Fibroblast of mammary gland (primary cell): ENCODE results near the gene TYK2.
"Not testable (repeated sequence)": the region's sequence is repeated elsewhere in the genome, so short reads cannot be mapped to it uniquely, and the experiment has no call there.

Experiments used
- DNase-seq: peaks from one replicate; pipeline ENCODE4 v3.0.0-alpha.2; 2010; ENCODE audit warnings: low read depth
- H3K4me3 ChIP-seq: 2 replicates; pipeline ENCODE4 v1.5.1; 2011; ENCODE audit warnings: low read depth, mild to moderate bottlenecking, low read length, moderate library complexity; ENCODE audit not compliant: control insufficient read depth
- CTCF ChIP-seq: conservative IDR thresholded peaks from 2 replicates; pipeline ENCODE4 v1.5.1; 2011; ENCODE audit warnings: low read depth, low read length, inconsistent platforms; ENCODE audit not compliant: control insufficient read depth, insufficient read depth

The TYK2 gene

GRCh38 chr19:10418235-10418484 lies 37.8 kb upstream of the TYK2 start:
- DNase-seq, result no peak
- H3K4me3 ChIP-seq, result no peak overlapping the region
- TF ChIP-seq CTCF, result no peak

- TF ChIP-seq CTCF, result no peak
- no peak overlapping the region for H3K4me3 ChIP-seq
- DNase-seq, result no peak
These were observed 37.3 kb upstream of the TYK2 start for GRCh38 chr19:10417541-10418234.

- peak; percentile 90 for DNase-seq
- H3K4me3 ChIP-seq, result peak overlapping the region; percentile 63
- TF ChIP-seq CTCF, result peak; percentile 41
These were observed 36.2 kb upstream of the TYK2 start for GRCh38 chr19:10416380-10417257.

GRCh38 chr19:10416083-10416379 lies 35.7 kb upstream of the TYK2 start:
- no peak for TF ChIP-seq CTCF
- no peak for DNase-seq
- H3K4me3 ChIP-seq, result peak overlapping the region; percentile 63

GRCh38 chr19:10412257-10412977 lies 32.0 kb upstream of the TYK2 start:
- no peak for TF ChIP-seq CTCF
- no peak overlapping the region for H3K4me3 ChIP-seq
- no peak for DNase-seq

GRCh38 chr19:10411224-10411623 lies 30.9 kb upstream of the TYK2 start:
- not testable (repeated sequence) for DNase-seq

More at GRCh38 chr19:10411224-10411623, 30.9 kb upstream of the TYK2 start:
- not testable (repeated sequence) for H3K4me3 ChIP-seq
